Keratinocyte (primary cell): ENCODE measurements around the gene NR1H3. TPM values are rescaled to one million over a fixed set of nuclear protein-coding genes. Genes with fewer than 3 reads are reported as not detected.
A peak's percentile ranks its signal among the peaks of the same experiment; 100 is the strongest.

ENCODE experiments used
- DNase-seq: peaks from one replicate; pipeline ENCODE4 v3.0.0-alpha.2; 2011; ENCODE audit warnings: low read depth, missing footprints, low spot score
- FAIRE-seq: peaks from 2 replicates; lab custom pipeline; 2011; peaks lifted over from hg19 to GRCh38; lab: Jason Lieb, UNC
- H2AFZ ChIP-seq: 2 replicates; pipeline ENCODE4 v1.6.0; 2012; ENCODE audit warnings: low read length, control low read depth, inconsistent platforms; ENCODE audit not compliant: control insufficient read depth
- H3K27ac ChIP-seq: 2 replicates; pipeline ENCODE4 v1.5.1; 2011; ENCODE audit warnings: low read length; ENCODE audit not compliant: control insufficient read depth, insufficient read depth
- H3K27me3 ChIP-seq: 3 replicates; pipeline ENCODE4 v1.6.0; 2011; ENCODE audit warnings: low read length; ENCODE audit not compliant: control insufficient read depth, insufficient read depth; ENCODE audit errors: extremely low read depth
- H3K36me3 ChIP-seq, 2 experiments: 2 replicates in 1 of 2; 3 replicates in 1 of 2; pipeline ENCODE4 v1.5.1; 2011; ENCODE audit warnings: low read length in 2 of 2, mild to moderate bottlenecking in 1 of 2; ENCODE audit not compliant: control insufficient read depth in 2 of 2, insufficient read depth in 2 of 2; ENCODE audit errors: extremely low read depth in 1 of 2
- H3K4me1 ChIP-seq: 3 replicates; pipeline ENCODE4 v1.5.1; 2011; ENCODE audit warnings: low read length; ENCODE audit not compliant: control insufficient read depth, insufficient read depth; ENCODE audit errors: extremely low read depth
- H3K4me2 ChIP-seq: 3 replicates; pipeline ENCODE4 v1.6.0; 2011; ENCODE audit warnings: low read depth, low read length; ENCODE audit not compliant: control insufficient read depth, insufficient read depth; ENCODE audit errors: extremely low read depth
- H3K4me3 ChIP-seq, 3 experiments: fragments of 200-600 bp in 1 of 3; sonication (generic) in 1 of 3; 2 replicates in 2 of 3; 3 replicates in 1 of 3; pipeline ENCODE4 v1.5.1; 2011 to 2016; ENCODE audit warnings: low read length in 3 of 3, mild to moderate bottlenecking in 3 of 3, control low read depth in 2 of 3, inconsistent platforms in 1 of 3, low read depth in 1 of 3, mixed read lengths in 1 of 3, mixed run types in 1 of 3, moderate library complexity in 1 of 3; ENCODE audit not compliant: control insufficient read depth in 2 of 3, insufficient read depth in 2 of 3; ENCODE audit errors: extremely low read depth in 1 of 3
- H3K79me2 ChIP-seq: 2 replicates; pipeline ENCODE4 v1.6.0; 2012; ENCODE audit warnings: low read length; ENCODE audit not compliant: control insufficient read depth, insufficient read depth
- H3K9ac ChIP-seq: 3 replicates; pipeline ENCODE4 v1.6.0; 2011; ENCODE audit warnings: low read length; ENCODE audit not compliant: control insufficient read depth, insufficient read depth; ENCODE audit errors: extremely low read depth
- H3K9me1 ChIP-seq: 3 replicates; pipeline ENCODE4 v1.6.0; 2011; ENCODE audit warnings: low read length; ENCODE audit not compliant: control insufficient read depth, insufficient read depth; ENCODE audit errors: extremely low read depth
- H3K9me3 ChIP-seq: 2 replicates; pipeline ENCODE4 v1.5.1; 2012; ENCODE audit warnings: low read depth, low read length; ENCODE audit not compliant: control insufficient read depth
- H4K20me1 ChIP-seq: 3 replicates; pipeline ENCODE4 v1.6.0; 2011; ENCODE audit warnings: low read length; ENCODE audit not compliant: control insufficient read depth, insufficient read depth; ENCODE audit errors: extremely low read depth
- EZH2 ChIP-seq: IDR thresholded peaks from one replicate; pipeline ENCODE4 v1.6.1; 2012; ENCODE audit warnings: inconsistent platforms, mild to moderate bottlenecking, low read length, moderate library complexity
- dilution Hi-C: fragments of 300-500 bp; cut with MboI; formaldehyde crosslinking; loops from one replicate; pipeline ENCODE4 v1.7.0; 2020; ENCODE audit warnings: low sequenced_read_pairs; ENCODE audit not compliant: extremely low pct_ligation_motif_present
- polyA plus RNA-seq, 5 experiments: library from polyadenylated mRNA; depleted of rRNA in 3 of 5; stranded (reverse) in 3 of 5; stranded (forward) in 1 of 5; unstranded in 1 of 5; fragments of >200 nt; gene quantifications; 1 replicate in 1 of 5; 2 replicates in 3 of 5; 3 replicates in 1 of 5; pipeline versions ENCODE4 v1.2.1 to v1.2.3, GENCODE V29; 2011 to 2012; ENCODE audit warnings: missing spikeins in 2 of 5, low read depth in 1 of 5, low replicate concordance in 1 of 5
- TF ChIP-seq, protein P1 (sequence below), 3 experiments: IDR thresholded peaks in 1 of 3; conservative IDR thresholded peaks in 1 of 3; optimal IDR thresholded peaks in 1 of 3; 2 replicates in 2 of 3; 3 replicates in 1 of 3; pipeline versions ENCODE3 to v1.5.1; 2011; ENCODE audit warnings: low read length in 3 of 3, mild to moderate bottlenecking in 3 of 3, moderate library complexity in 2 of 3, control low read depth in 1 of 3, inconsistent platforms in 1 of 3; ENCODE audit not compliant: insufficient read depth in 2 of 3; ENCODE audit errors: extremely low read depth in 1 of 3

Gene NR1H3
- polyA plus RNA-seq, 1 donor (not counting 4 experiments of a cell fraction or from before 2014, with no cell fraction given): 9.1 TPM

DNA sequence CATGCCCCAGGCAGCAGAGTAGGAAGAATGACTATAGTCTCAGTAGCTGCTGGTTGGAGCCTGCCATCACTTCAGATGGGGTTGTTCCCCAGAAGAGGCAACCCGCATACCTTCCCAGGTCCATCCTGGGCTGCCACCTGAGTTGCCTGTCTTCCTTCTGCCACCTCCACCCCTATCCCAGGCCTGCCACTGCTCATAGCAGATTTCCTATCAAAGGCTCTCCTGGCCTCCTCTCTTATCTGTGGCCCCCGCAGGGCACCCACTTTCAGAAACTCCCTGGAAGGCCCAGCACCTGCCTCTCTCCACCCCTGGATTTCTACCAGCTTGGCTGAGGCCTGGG is 649 bp upstream of the NR1H3 start:
- Histone ChIP-seq H4K20me1 (no peaks in the 10 kb centered on the region), H3K4me3 (no peak overlapping the region), H3K79me2 (no peaks in the 10 kb centered on the region), H3K4me2 (no peak overlapping the region), H3K36me3 (no peaks in the 10 kb centered on the region), H3K27ac (no peak overlapping the region), H3K4me1 (peaks cover 14% of the 10 kb centered on the region), H3K9ac (no peak overlapping the region), H3K9me3 (no peaks in the 10 kb centered on the region), H3K27me3 (no peaks in the 10 kb centered on the region), H3K9me1 (no peaks in the 10 kb centered on the region), H2AFZ (peak overlapping the region; percentile 49)
- dilution Hi-C loops: no loop called here
- FAIRE-seq (no peak), DNase-seq (no peak)
- TF ChIP-seq, protein P1, sequence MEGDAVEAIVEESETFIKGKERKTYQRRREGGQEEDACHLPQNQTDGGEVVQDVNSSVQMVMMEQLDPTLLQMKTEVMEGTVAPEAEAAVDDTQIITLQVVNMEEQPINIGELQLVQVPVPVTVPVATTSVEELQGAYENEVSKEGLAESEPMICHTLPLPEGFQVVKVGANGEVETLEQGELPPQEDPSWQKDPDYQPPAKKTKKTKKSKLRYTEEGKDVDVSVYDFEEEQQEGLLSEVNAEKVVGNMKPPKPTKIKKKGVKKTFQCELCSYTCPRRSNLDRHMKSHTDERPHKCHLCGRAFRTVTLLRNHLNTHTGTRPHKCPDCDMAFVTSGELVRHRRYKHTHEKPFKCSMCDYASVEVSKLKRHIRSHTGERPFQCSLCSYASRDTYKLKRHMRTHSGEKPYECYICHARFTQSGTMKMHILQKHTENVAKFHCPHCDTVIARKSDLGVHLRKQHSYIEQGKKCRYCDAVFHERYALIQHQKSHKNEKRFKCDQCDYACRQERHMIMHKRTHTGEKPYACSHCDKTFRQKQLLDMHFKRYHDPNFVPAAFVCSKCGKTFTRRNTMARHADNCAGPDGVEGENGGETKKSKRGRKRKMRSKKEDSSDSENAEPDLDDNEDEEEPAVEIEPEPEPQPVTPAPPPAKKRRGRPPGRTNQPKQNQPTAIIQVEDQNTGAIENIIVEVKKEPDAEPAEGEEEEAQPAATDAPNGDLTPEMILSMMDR (optimal IDR thresholded peaks at IDR 0.05 in 1 of 3, IDR thresholded peaks at IDR 0.05 in 1 of 3, conservative IDR thresholded peaks at IDR 0.05 in 1 of 3; ENCODE audit: extremely low read depth in 1 of 3, insufficient read depth in 2 of 3, low read length in 3 of 3): no peak
- no peak for TF ChIP-seq EZH2

DNA sequence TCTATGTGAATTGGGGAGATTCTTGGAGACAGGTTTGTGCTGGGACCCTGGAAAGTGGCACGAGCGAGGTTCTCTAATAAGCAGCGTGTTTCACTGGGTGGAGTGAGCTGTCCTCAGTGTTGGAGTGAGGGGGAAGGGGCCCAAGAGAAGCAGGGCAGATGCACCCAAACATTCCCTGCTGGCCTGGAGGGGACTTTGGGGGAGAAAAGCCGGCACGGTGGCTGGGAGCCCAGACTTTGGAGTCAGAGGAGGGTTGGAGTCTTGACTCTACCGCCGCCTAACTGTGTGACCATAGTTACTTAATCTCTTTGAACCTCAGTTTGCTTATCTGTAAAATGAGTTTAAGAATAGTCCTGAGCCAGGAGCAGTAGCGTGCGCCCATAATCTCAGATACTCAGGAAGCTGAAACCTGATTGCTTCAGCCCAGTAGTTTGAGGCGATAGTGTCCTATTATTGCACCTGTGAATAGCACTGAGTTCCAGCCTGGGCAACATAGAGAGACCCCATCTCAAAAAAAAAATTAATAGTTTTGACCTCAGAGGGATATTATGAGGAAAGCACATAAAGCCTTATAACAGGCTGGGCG is 614 bp downstream of the NR1H3 start:
- no peaks in the 10 kb centered on the region for H3K79me2 ChIP-seq
- H3K27ac ChIP-seq: no peak overlapping the region
- H3K9me1 ChIP-seq: no peaks in the 10 kb centered on the region
- no peaks in the 10 kb centered on the region for H3K36me3 ChIP-seq
- TF ChIP-seq, protein P1 (optimal IDR thresholded peaks at IDR 0.05 in 1 of 3, IDR thresholded peaks at IDR 0.05 in 1 of 3, conservative IDR thresholded peaks at IDR 0.05 in 1 of 3; ENCODE audit: extremely low read depth in 1 of 3, insufficient read depth in 2 of 3, low read length in 3 of 3): no peak
- TF ChIP-seq EZH2: no peak
- no peak for DNase-seq
- peaks cover 14% of the 10 kb centered on the region for H3K4me1 ChIP-seq
- no peaks in the 10 kb centered on the region for H4K20me1 ChIP-seq
- dilution Hi-C loops: no loop called here
- H3K4me2 ChIP-seq: no peak overlapping the region
- no peak overlapping the region for H2AFZ ChIP-seq
- no peak for FAIRE-seq
- H3K4me3 ChIP-seq: no peak overlapping the region
- no peaks in the 10 kb centered on the region for H3K9me3 ChIP-seq
- no peaks in the 10 kb centered on the region for H3K27me3 ChIP-seq
- H3K9ac ChIP-seq: no peak overlapping the region
